HEK293 (cell line): ENCODE measurements around the gene STAT3.

Experiments used
- CTCF ChIA-PET: fragments of 350-600 bp; formaldehyde crosslinking; extraction: SDS; loops from one replicate; lab custom pipeline; 2021; ENCODE audit warnings: antibody characterized with exemption; lab: Yijun Ruan, JAX
- POLR2A ChIA-PET: fragments of 300-600 bp; formaldehyde crosslinking; extraction: SDS; loops from one replicate; lab custom pipeline; 2020; ENCODE audit warnings: antibody characterized with exemption, inconsistent platforms; lab: Yijun Ruan, JAX
- H3K27ac ChIP-seq: fragments of 200-500 bp; sonication (Bioruptor generic); 2 replicates; pipeline ENCODE4 v1.5.1; 2014; ENCODE audit warnings: low read depth, low read length, control low read depth, inconsistent platforms; ENCODE audit errors: extremely low read depth
- H3K36me3 ChIP-seq, 2 experiments: fragments of 200-500 bp in 1 of 2; sonication (Bioruptor generic) in 1 of 2; 1 replicate in 1 of 2; 2 replicates in 1 of 2; pipeline ENCODE4 v1.5.1; 2014 to 2017; ENCODE audit warnings: inconsistent platforms in 2 of 2, low read length in 2 of 2; ENCODE audit not compliant: control insufficient read depth in 2 of 2, insufficient read depth in 1 of 2
- H3K4me1 ChIP-seq: fragments of 200-500 bp; sonication (Bioruptor generic); 2 replicates; pipeline ENCODE4 v1.5.1; 2014; ENCODE audit warnings: mild to moderate bottlenecking, low read length, inconsistent platforms; ENCODE audit not compliant: control insufficient read depth, insufficient read depth
- H3K4me3 ChIP-seq: 2 replicates; pipeline ENCODE4 v1.5.1; 2011; ENCODE audit warnings: low read depth, mild to moderate bottlenecking, control low read depth, low read length, moderate library complexity
- H3K9me3 ChIP-seq: fragments of 200-500 bp; sonication (Bioruptor generic); 2 replicates; pipeline ENCODE4 v1.5.1; 2014; ENCODE audit warnings: low read depth, low read length, inconsistent platforms; ENCODE audit not compliant: control insufficient read depth, insufficient read depth
- AEBP2 ChIP-seq: fragments of 450-650 bp; formaldehyde crosslinking; IDR thresholded peaks from 2 replicates; pipeline ENCODE4 v1.5.1; 2016; ENCODE audit warnings: missing biosample characterization, missing genetic modification characterization, borderline replicate concordance
- BCL11B ChIP-seq: fragments of 450-650 bp; formaldehyde crosslinking; IDR thresholded peaks from 2 replicates; pipeline ENCODE4 v1.5.1; 2016; ENCODE audit warnings: low read depth, missing biosample characterization, missing genetic modification characterization
- KLF8 ChIP-seq: fragments of 450-650 bp; formaldehyde crosslinking; IDR thresholded peaks from 2 replicates; pipeline ENCODE4 v1.5.1; 2016; ENCODE audit warnings: missing biosample characterization, missing genetic modification characterization
- TRIM28 ChIP-seq: IDR thresholded peaks from 2 replicates; pipeline ENCODE4 v1.6.1; 2011; ENCODE audit warnings: low read length, control low read depth, borderline replicate concordance
- ZBTB17 ChIP-seq: fragments of 450-650 bp; formaldehyde crosslinking; IDR thresholded peaks from 2 replicates; pipeline ENCODE4 v1.5.1; 2016; ENCODE audit warnings: missing biosample characterization, missing genetic modification characterization
- ZBTB20 ChIP-seq: fragments of 450-650 bp; formaldehyde crosslinking; IDR thresholded peaks from 2 replicates; pipeline ENCODE4 v1.5.1; 2016; ENCODE audit warnings: missing biosample characterization, missing genetic modification characterization
- ZBTB49 ChIP-seq: fragments of 450-650 bp; formaldehyde crosslinking; IDR thresholded peaks from 2 replicates; pipeline ENCODE4 v1.5.1; 2016; ENCODE audit warnings: missing biosample characterization, missing genetic modification characterization, low read depth
- ZEB2 ChIP-seq: fragments of 450-650 bp; formaldehyde crosslinking; IDR thresholded peaks from 2 replicates; pipeline ENCODE4 v1.5.1; 2016; ENCODE audit warnings: missing biosample characterization, missing genetic modification characterization
- ZIC2 ChIP-seq: fragments of 450-650 bp; formaldehyde crosslinking; IDR thresholded peaks from 2 replicates; pipeline ENCODE4 v1.5.1; 2016; ENCODE audit warnings: missing biosample characterization, missing genetic modification characterization
- ZNF121 ChIP-seq: fragments of 450-650 bp; formaldehyde crosslinking; IDR thresholded peaks from 2 replicates; pipeline ENCODE4 v1.5.1; 2016; ENCODE audit warnings: missing biosample characterization, missing genetic modification characterization
- ZNF157 ChIP-seq: fragments of 450-650 bp; formaldehyde crosslinking; IDR thresholded peaks from 2 replicates; pipeline ENCODE4 v1.5.1; 2016; ENCODE audit warnings: missing biosample characterization, missing genetic modification characterization
- ZNF26 ChIP-seq: fragments of 450-650 bp; formaldehyde crosslinking; IDR thresholded peaks from 2 replicates; pipeline ENCODE4 v1.5.1; 2016; ENCODE audit warnings: missing biosample characterization, missing genetic modification characterization
- ZNF488 ChIP-seq: fragments of 450-650 bp; formaldehyde crosslinking; IDR thresholded peaks from 2 replicates; pipeline ENCODE4 v1.5.1; 2016; ENCODE audit warnings: missing biosample characterization, missing genetic modification characterization
- ZNF580 ChIP-seq: fragments of 450-650 bp; formaldehyde crosslinking; IDR thresholded peaks from 2 replicates; pipeline ENCODE4 v1.5.1; 2016; ENCODE audit warnings: missing biosample characterization, missing genetic modification characterization
- ZNF701 ChIP-seq: fragments of 450-650 bp; formaldehyde crosslinking; IDR thresholded peaks from 2 replicates; pipeline ENCODE4 v1.5.1; 2016; ENCODE audit warnings: missing biosample characterization, missing genetic modification characterization
- ZNF785 ChIP-seq: fragments of 450-650 bp; formaldehyde crosslinking; IDR thresholded peaks from 2 replicates; pipeline ENCODE4 v1.5.1; 2016; ENCODE audit warnings: missing biosample characterization, missing genetic modification characterization
- ZSCAN4 ChIP-seq: fragments of 450-650 bp; formaldehyde crosslinking; IDR thresholded peaks from 2 replicates; pipeline ENCODE4 v1.5.1; 2017; ENCODE audit warnings: missing biosample characterization, missing genetic modification characterization

The STAT3 gene

GRCh38 chr17:42288803-42289610, 99.2 kb downstream of the STAT3 start:
- Histone ChIP-seq H3K4me1 (no peaks in the 10 kb centered on the region), H3K27ac (no peak overlapping the region), H3K36me3 (no peaks in the 10 kb centered on the region), H3K9me3 (no peaks in the 10 kb centered on the region), H3K4me3 (no peak overlapping the region)
- POLR2A ChIA-PET = no interaction called here
- TF ChIP-seq ZEB2 (tag by site-specific recombination) = no peak
- no peak for TF ChIP-seq ZBTB49 (tag by site-specific recombination)
- no peak for TF ChIP-seq TRIM28
- no peak for TF ChIP-seq AEBP2
- TF ChIP-seq BCL11B (tag by site-specific recombination) = no peak
- no peak for TF ChIP-seq ZNF157 (tag by site-specific recombination)
- no peak for TF ChIP-seq ZIC2 (tag by site-specific recombination)
- TF ChIP-seq ZNF785 (tag by site-specific recombination) = no peak
- TF ChIP-seq ZNF121 = no peak
- no peak for TF ChIP-seq ZBTB17 (tag by site-specific recombination)
- TF ChIP-seq ZNF488 (tag by site-specific recombination) = no peak
- TF ChIP-seq ZNF26 (tag by site-specific recombination) = no peak
- TF ChIP-seq ZSCAN4 (tag by site-specific recombination) = no peak
- no peak for TF ChIP-seq ZNF701 (tag by site-specific recombination)
- no peak for TF ChIP-seq ZNF580
- TF ChIP-seq ZBTB20 (tag by site-specific recombination) = no peak
- no peak for TF ChIP-seq KLF8 (tag by site-specific recombination)
- CTCF ChIA-PET = interaction anchor here (0.6 to 1.1 kb wide), 5 partner anchors 23 to 232 kb away, joined by 3 to 5 read pairs (median 4); no protein-coding TSS in a partner anchor
